H9 (cell line): Measurements from ENCODE around the gene SLX4IP. TPM values are rescaled to one million over a fixed set of nuclear protein-coding genes. Genes with fewer than 3 reads are reported as not detected.
A peak's percentile ranks its signal among the peaks of the same experiment; 100 is the strongest.

ENCODE experiments used
- DNase-seq: peaks from one replicate; pipeline ENCODE4 v3.0.0-alpha.2; 2017
- H2AFZ ChIP-seq: one replicate; pipeline ENCODE4 v1.6.1; 2013; ENCODE audit warnings: mild to moderate bottlenecking, low read length, control low read depth, moderate library complexity
- H2AK5ac ChIP-seq: 2 replicates; pipeline ENCODE4 v1.6.1; 2013; ENCODE audit warnings: low read length, control low read depth, mixed read lengths; ENCODE audit not compliant: insufficient read length
- H2BK120ac ChIP-seq: one replicate; pipeline ENCODE4 v1.6.1; 2013; ENCODE audit warnings: low read depth, mild to moderate bottlenecking, low read length, control low read depth, inconsistent platforms; ENCODE audit not compliant: poor library complexity, severe bottlenecking
- H2BK12ac ChIP-seq: 2 replicates; pipeline ENCODE4 v1.6.1; 2013; ENCODE audit warnings: low read length, control low read depth, mixed read lengths, low read depth; ENCODE audit not compliant: insufficient read length
- H2BK15ac ChIP-seq: 2 replicates; pipeline ENCODE4 v1.6.1; 2013; ENCODE audit warnings: low read depth, low read length, control low read depth
- H2BK20ac ChIP-seq: one replicate; pipeline ENCODE4 v1.6.1; 2013; ENCODE audit warnings: low read depth, mild to moderate bottlenecking, low read length, control low read depth, inconsistent platforms; ENCODE audit not compliant: poor library complexity, severe bottlenecking
- H2BK5ac ChIP-seq: 2 replicates; pipeline ENCODE4 v1.6.1; 2013; ENCODE audit warnings: low read length, control low read depth, mixed read lengths; ENCODE audit not compliant: insufficient read length
- H3K14ac ChIP-seq: 2 replicates; pipeline ENCODE4 v1.6.1; 2013; ENCODE audit warnings: low read length, control low read depth; ENCODE audit not compliant: insufficient read depth
- H3K18ac ChIP-seq: 2 replicates; pipeline ENCODE4 v1.6.1; 2013; ENCODE audit warnings: low read depth, mild to moderate bottlenecking, mixed read lengths, low read length, control low read depth; ENCODE audit not compliant: insufficient read length
- H3K23ac ChIP-seq: 2 replicates; pipeline ENCODE4 v1.6.1; 2013; ENCODE audit warnings: low read length, control low read depth, mixed read lengths, low read depth; ENCODE audit not compliant: insufficient read length
- H3K23me2 ChIP-seq: 2 replicates; pipeline ENCODE4 v1.6.1; 2013; ENCODE audit warnings: low read depth, mild to moderate bottlenecking, mixed read lengths, low read length, control low read depth; ENCODE audit not compliant: insufficient read length, poor library complexity, severe bottlenecking
- H3K27ac ChIP-seq: 2 replicates; pipeline ENCODE4 v1.5.1; 2013; ENCODE audit warnings: low read length, control low read depth, mixed read lengths, low read depth; ENCODE audit not compliant: insufficient read length
- H3K27me3 ChIP-seq: 2 replicates; pipeline ENCODE4 v1.6.1; 2013; ENCODE audit warnings: low read length, control low read depth, inconsistent platforms; ENCODE audit not compliant: insufficient read depth
- H3K4ac ChIP-seq: 2 replicates; pipeline ENCODE4 v1.6.1; 2013; ENCODE audit warnings: low read depth, mild to moderate bottlenecking, control low read depth, inconsistent platforms, low read length, moderate library complexity
- H3K4me1 ChIP-seq: 2 replicates; pipeline ENCODE4 v1.6.1; 2013; ENCODE audit warnings: low read length, control low read depth, inconsistent platforms; ENCODE audit not compliant: insufficient read depth
- H3K4me2 ChIP-seq: 2 replicates; pipeline ENCODE4 v1.6.1; 2013; ENCODE audit warnings: low read length, control low read depth, mixed read lengths; ENCODE audit not compliant: insufficient read length, insufficient read depth
- H3K56ac ChIP-seq: 2 replicates; pipeline ENCODE4 v1.6.1; 2013; ENCODE audit warnings: low read depth, mild to moderate bottlenecking, mixed read lengths, low read length, control low read depth; ENCODE audit not compliant: insufficient read length
- H3K79me1 ChIP-seq: 2 replicates; pipeline ENCODE4 v1.6.1; 2013; ENCODE audit warnings: low read depth, mild to moderate bottlenecking, moderate library complexity, low read length, control low read depth, inconsistent platforms; ENCODE audit not compliant: insufficient read depth, poor library complexity, severe bottlenecking
- H3K79me2 ChIP-seq: 2 replicates; pipeline ENCODE4 v1.6.1; 2013; ENCODE audit warnings: low read length, control low read depth, inconsistent platforms; ENCODE audit not compliant: insufficient read depth
- H3K9ac ChIP-seq: 2 replicates; pipeline ENCODE4 v1.6.1; 2013; ENCODE audit warnings: low read length, control low read depth, mixed read lengths; ENCODE audit not compliant: insufficient read length; ENCODE audit errors: extremely low read depth
- H3K9me3 ChIP-seq: one replicate; pipeline ENCODE4 v1.6.1; 2013; ENCODE audit warnings: low read depth, low read length, inconsistent platforms; ENCODE audit not compliant: control insufficient read depth
- H3T11ph ChIP-seq: one replicate; pipeline ENCODE4 v1.6.1; 2013; ENCODE audit warnings: mild to moderate bottlenecking, low read length, control low read depth, inconsistent platforms
- H4K20me1 ChIP-seq: one replicate; pipeline ENCODE4 v1.6.1; 2013; ENCODE audit not compliant: control insufficient read depth, insufficient read length, insufficient read depth
- H4K5ac ChIP-seq: 2 replicates; pipeline ENCODE4 v1.6.1; 2013; ENCODE audit warnings: low read depth, mild to moderate bottlenecking, mixed read lengths, low read length, control low read depth; ENCODE audit not compliant: insufficient read length
- H4K8ac ChIP-seq: replicated peaks from 2 replicates; pipeline ENCODE4 v1.6.1; 2013; ENCODE audit warnings: low read length, control low read depth, mixed read lengths, low read depth; ENCODE audit not compliant: insufficient read length
- H4K91ac ChIP-seq: 2 replicates; pipeline ENCODE4 v1.6.1; 2013; ENCODE audit warnings: low read depth, mild to moderate bottlenecking, moderate library complexity, mixed read lengths, low read length, control low read depth; ENCODE audit not compliant: insufficient read length
- H3K27ac Mint-ChIP-seq, 3 experiments: 2 replicates in 2 of 3; 3 replicates in 1 of 3; pipeline ENCODE4 v1.8.0; 2020 to 2021; ENCODE audit warnings: mixed read lengths in 3 of 3, mild to moderate bottlenecking in 1 of 3, moderate library complexity in 1 of 3
- H3K27me3 Mint-ChIP-seq: 2 replicates; pipeline ENCODE4 v1.8.0; 2021; ENCODE audit warnings: low read depth, mild to moderate bottlenecking, moderate library complexity, mixed read lengths
- H3K36me3 Mint-ChIP-seq, 3 experiments: 2 replicates in 2 of 3; 3 replicates in 1 of 3; pipeline ENCODE4 v1.8.0; 2020 to 2021; ENCODE audit warnings: low read depth in 3 of 3, mixed read lengths in 3 of 3; ENCODE audit not compliant: insufficient read depth in 1 of 3
- H3K4me1 Mint-ChIP-seq, 2 experiments: 2 replicates each; pipeline ENCODE4 v1.8.0; 2020; ENCODE audit warnings: mixed read lengths in 2 of 2
- H3K4me3 Mint-ChIP-seq, 2 experiments: 2 replicates in 1 of 2; 3 replicates in 1 of 2; pipeline ENCODE4 v1.8.0; 2020 to 2021; ENCODE audit warnings: mild to moderate bottlenecking in 2 of 2, mixed read lengths in 2 of 2, moderate library complexity in 1 of 2
- H3K9me3 Mint-ChIP-seq, 2 experiments: 2 replicates in 1 of 2; 3 replicates in 1 of 2; pipeline ENCODE4 v1.8.0; 2020; ENCODE audit warnings: mild to moderate bottlenecking in 2 of 2, mixed read lengths in 2 of 2, moderate library complexity in 1 of 2
- CTCF ChIP-seq: fragments of 200-600 bp; sonication (generic); conservative IDR thresholded peaks from 3 replicates; pipeline ENCODE4 v1.8.0; 2021; ENCODE audit warnings: antibody characterized with exemption, mild to moderate bottlenecking
- WGBS: extraction: QIAGEN DNeasy Blood & Tissue Kit; methylation state at CpG from one replicate; pipeline ENCODE4 v1.1.7; 2013; ENCODE audit warnings: missing lambda C conversion rate, low lambda C conversion rate, mixed read lengths; ENCODE audit not compliant: insufficient read length; ENCODE audit errors: extremely low coverage; 5-methylcytosine and 5-hydroxymethylcytosine counted together
- total RNA-seq: library from RNA; stranded (reverse); gene quantifications from 2 replicates; pipeline ENCODE4 v1.2.1, GENCODE V29; 2021

Gene SLX4IP
- total RNA-seq, 1 experiment from 2014 or later = 7.9 TPM

DNA sequence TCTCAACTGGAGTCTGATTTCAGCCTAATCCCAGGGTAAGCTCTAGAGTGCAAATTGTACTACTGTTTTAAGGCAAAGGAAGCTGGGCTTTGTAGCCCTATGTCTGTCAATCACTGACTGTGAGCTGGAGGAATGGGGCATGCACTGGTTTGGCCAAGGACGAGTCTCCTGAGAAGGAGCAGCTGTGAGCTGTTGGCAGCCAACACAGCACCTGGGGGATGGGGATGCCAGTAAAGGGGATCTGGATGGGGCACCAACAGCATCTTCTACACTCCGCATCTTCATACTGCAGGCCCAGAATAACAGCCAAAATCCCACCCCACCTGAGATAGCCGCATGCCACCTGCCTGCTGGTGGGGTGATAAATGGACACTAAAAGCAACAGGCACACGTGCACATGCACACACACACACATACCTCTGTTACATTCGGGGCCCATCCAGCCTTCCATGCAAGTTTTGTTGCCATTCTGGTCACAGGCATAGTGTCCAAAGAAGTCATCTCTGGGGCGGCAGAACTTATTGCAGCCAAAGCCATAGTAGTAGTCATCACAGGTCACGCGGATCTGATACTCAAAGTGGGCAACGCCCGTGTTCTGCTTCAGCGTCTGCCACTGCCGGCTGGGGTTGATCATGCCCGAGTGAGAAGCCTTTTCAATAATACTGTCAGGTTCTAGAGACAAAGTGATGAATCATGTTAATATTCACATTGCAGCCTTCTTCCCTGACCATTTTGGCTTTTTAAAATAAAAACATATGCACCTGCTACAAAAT, 223.1 kb downstream of the SLX4IP start:
- Mint-ChIP-seq H3K27me3 (no peaks in the 10 kb centered on the region; the same call in 1 of the 2 replicates), H3K9me3 (no peaks in the 10 kb centered on the region), H3K4me3 (no peak overlapping the region), H3K27ac (peak overlapping the region in 2 of 3 experiments; percentile 44 to 60; a peak in 5 of 7 replicates), H3K36me3 (peaks cover 62 to 91% (median 81%) of the 10 kb centered on the region in 3 experiments), H3K4me1 (peaks cover 73 to 80% of the 10 kb centered on the region in 2 experiments)
- Histone ChIP-seq H3K27ac (no peak overlapping the region), H3K23ac (no peak overlapping the region), H4K20me1 (no peaks in the 10 kb centered on the region), H3K18ac (no peak overlapping the region), H2AFZ (no peak overlapping the region), H3K14ac (no peak overlapping the region), H3K27me3 (no peaks in the 10 kb centered on the region), H4K8ac (no peak overlapping the region), H2BK120ac (no peak overlapping the region), H4K5ac (no peak overlapping the region), H2BK15ac (no peak overlapping the region), H3K4me1 (peaks cover 19% of the 10 kb centered on the region; the same call in 1 of the 2 replicates), H2AK5ac (no peak overlapping the region), H3K9me3 (no peaks in the 10 kb centered on the region), H2BK12ac (no peak overlapping the region), H3K23me2 (no peaks in the 10 kb centered on the region), H3K79me1 (peaks cover 4% of the 10 kb centered on the region), H2BK5ac (no peak overlapping the region), H3T11ph (no peak overlapping the region), H3K79me2 (peaks cover 3% of the 10 kb centered on the region; the same call in 1 of the 2 replicates), H2BK20ac (no peak overlapping the region), H3K4ac (no peak overlapping the region), H3K9ac (no peak overlapping the region), H3K4me2 (no peak overlapping the region), H3K56ac (no peak overlapping the region), H4K91ac (no peak overlapping the region)
- DNase-seq = no peak
- no CpG with 5 or more reads among the region's 13 CpGs for WGBS
- no peak for TF ChIP-seq CTCF
